Measurements from ENCODE around the gene TSPYL4. TPM values are rescaled to one million over a fixed set of nuclear protein-coding genes. Genes with fewer than 3 reads are reported as not detected.

The TSPYL4 gene
- total RNA-seq, 1 donor from 2014 or later: 30.5 TPM

GRCh38 chr6:116292553-116292952, 38.7 kb upstream of the TSPYL4 start:
- TF ChIP-seq, protein P1, sequence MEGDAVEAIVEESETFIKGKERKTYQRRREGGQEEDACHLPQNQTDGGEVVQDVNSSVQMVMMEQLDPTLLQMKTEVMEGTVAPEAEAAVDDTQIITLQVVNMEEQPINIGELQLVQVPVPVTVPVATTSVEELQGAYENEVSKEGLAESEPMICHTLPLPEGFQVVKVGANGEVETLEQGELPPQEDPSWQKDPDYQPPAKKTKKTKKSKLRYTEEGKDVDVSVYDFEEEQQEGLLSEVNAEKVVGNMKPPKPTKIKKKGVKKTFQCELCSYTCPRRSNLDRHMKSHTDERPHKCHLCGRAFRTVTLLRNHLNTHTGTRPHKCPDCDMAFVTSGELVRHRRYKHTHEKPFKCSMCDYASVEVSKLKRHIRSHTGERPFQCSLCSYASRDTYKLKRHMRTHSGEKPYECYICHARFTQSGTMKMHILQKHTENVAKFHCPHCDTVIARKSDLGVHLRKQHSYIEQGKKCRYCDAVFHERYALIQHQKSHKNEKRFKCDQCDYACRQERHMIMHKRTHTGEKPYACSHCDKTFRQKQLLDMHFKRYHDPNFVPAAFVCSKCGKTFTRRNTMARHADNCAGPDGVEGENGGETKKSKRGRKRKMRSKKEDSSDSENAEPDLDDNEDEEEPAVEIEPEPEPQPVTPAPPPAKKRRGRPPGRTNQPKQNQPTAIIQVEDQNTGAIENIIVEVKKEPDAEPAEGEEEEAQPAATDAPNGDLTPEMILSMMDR (IDR thresholded peaks at IDR 0.05; ENCODE audit: borderline replicate concordance): no peak
- intact Hi-C loops (cut with micrococcal nuclease): no loop called here
- no peak for DNase-seq

DNA sequence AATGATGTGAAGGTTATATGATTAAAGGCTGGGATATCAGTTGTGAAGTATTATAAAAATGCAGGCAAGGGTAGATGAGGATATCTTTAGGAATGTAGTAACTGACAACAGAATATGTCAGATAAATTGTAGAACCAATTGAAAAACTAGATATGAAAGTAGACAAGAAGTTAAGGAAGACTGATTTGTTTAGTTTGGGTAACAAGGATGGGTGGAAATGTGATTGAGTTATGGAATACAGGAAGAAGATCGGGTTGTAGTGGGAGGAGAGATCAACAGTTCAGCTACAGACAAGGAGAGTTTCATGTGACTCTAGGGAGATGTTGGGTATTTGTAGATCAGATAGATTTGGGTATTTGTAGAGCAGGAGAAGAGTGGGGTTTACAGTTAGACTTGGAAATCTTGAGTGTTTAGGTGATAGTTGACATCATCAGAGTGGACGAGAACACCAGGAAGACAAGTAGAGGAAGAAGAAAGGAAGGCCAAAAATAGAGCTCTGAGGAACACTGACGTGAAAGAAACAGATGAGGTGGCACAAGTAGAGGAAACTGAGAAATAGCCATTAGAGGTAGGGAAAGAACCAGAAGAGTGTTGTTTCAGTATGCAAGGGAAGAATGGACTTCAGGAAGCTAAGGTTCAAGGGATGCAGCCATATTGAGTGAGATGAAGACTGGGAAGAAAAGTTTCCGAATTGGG, 38.0 kb upstream of the TSPYL4 start:
- H3K9me3 ChIP-seq (replicated peaks): no peaks in the 10 kb centered on the region
- H3K36me3 ChIP-seq: no peaks in the 10 kb centered on the region
- intact Hi-C loops (cut with micrococcal nuclease): no loop called here
- no peaks in the 10 kb centered on the region for H3K27me3 ChIP-seq (ENCODE audit: low read depth)
- DNase-seq: no peak
- TF ChIP-seq, protein P1 (IDR thresholded peaks at IDR 0.05; ENCODE audit: borderline replicate concordance): no peak
- H3K4me1 ChIP-seq: no peaks in the 10 kb centered on the region
- H3K27ac ChIP-seq (replicated peaks): no peak overlapping the region
- no peak overlapping the region for H3K4me3 ChIP-seq

More at GRCh38 chr6:116292553-116292952, 38.7 kb upstream of the TSPYL4 start:
- H3K9me3 ChIP-seq (replicated peaks): peaks cover 3% of the 10 kb centered on the region
- no peak overlapping the region for H3K27ac ChIP-seq (replicated peaks)
- no peak overlapping the region for H3K4me3 ChIP-seq
- no peaks in the 10 kb centered on the region for H3K27me3 ChIP-seq (ENCODE audit: low read depth)
- no peaks in the 10 kb centered on the region for H3K36me3 ChIP-seq
- H3K4me1 ChIP-seq: no peaks in the 10 kb centered on the region

DNA sequence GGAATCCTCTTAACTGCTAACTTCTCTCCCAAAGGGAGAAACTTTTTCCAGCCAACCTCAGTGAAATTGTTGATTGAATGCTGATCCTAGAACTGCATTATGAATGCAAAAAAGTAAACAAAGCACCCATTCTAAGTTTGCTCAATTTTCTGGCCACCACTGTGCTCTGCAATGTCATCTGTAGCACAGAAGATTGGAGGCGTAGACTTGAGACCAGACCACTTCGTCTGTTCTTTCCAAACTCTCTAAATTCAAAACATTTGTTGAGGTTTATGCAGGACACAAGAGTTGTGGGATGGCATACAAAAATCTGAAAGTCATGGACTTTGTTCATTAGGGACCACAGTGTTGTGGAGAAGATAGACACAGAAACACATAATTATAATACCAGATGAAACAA, 36.9 kb upstream of the TSPYL4 start:
- Histone ChIP-seq H3K27me3 (ENCODE audit: low read depth) (no peaks in the 10 kb centered on the region), H3K27ac (replicated peaks) (no peak overlapping the region), H3K9me3 (replicated peaks) (no peaks in the 10 kb centered on the region), H3K4me1 (no peaks in the 10 kb centered on the region), H3K4me3 (no peak overlapping the region), H3K36me3 (no peaks in the 10 kb centered on the region)
- DNase-seq: no peak
- TF ChIP-seq, protein P1 (IDR thresholded peaks at IDR 0.05; ENCODE audit: borderline replicate concordance): no peak
- intact Hi-C loops (cut with micrococcal nuclease): no loop called here

- Histone ChIP-seq H3K4me3 (no peak overlapping the region), H3K27me3 (ENCODE audit: low read depth) (no peaks in the 10 kb centered on the region), H3K4me1 (no peaks in the 10 kb centered on the region), H3K9me3 (replicated peaks) (no peaks in the 10 kb centered on the region), H3K36me3 (no peaks in the 10 kb centered on the region), H3K27ac (replicated peaks) (no peak overlapping the region)
- no peak for DNase-seq
- TF ChIP-seq, protein P1 (IDR thresholded peaks at IDR 0.05; ENCODE audit: borderline replicate concordance): no peak
- intact Hi-C loops (cut with micrococcal nuclease): loop anchor here (5.0 kb wide), 1 partner anchor 242 kb away; no protein-coding TSS in a partner anchor
Measured at GRCh38 chr6:116289876-116290275, 36.0 kb upstream of the TSPYL4 start.

DNA sequence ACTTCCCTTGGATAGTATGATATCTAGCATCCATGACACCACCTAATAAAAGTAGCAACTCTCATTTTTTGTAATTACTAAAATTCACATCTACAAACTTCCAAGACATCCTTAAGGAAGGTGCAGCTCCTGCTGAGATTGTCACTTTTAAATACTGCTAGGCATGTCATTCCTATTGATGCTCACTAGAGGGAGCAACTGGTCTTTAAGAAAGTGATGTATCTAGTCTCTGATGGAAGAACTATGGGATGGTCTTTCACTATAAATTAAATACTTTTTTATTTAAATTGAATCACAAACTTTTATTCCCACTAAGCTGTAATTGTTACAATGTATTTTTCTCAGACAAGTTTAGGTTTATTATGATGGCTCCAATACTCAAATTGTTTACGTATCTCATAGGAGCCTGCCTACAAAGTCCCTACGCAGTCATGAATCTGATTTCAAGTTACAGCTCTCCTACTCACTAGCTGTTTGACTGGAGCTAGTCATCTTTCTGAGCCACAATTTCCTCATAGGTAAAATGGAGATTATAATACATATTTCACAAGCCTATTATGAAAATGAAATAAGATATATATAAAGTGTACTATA, 33.9 kb upstream of the TSPYL4 start:
- no peak for DNase-seq
- Histone ChIP-seq H3K4me1 (no peaks in the 10 kb centered on the region), H3K36me3 (no peaks in the 10 kb centered on the region), H3K27ac (replicated peaks) (no peak overlapping the region), H3K9me3 (replicated peaks) (no peaks in the 10 kb centered on the region), H3K4me3 (no peak overlapping the region), H3K27me3 (ENCODE audit: low read depth) (no peaks in the 10 kb centered on the region)
- TF ChIP-seq, protein P1 (IDR thresholded peaks at IDR 0.05; ENCODE audit: borderline replicate concordance): peak; percentile 95
- intact Hi-C loops (cut with micrococcal nuclease): loop anchor here (5.0 kb wide), 1 partner anchor 245 kb away; no protein-coding TSS in a partner anchor
